Activated CD8-positive, alpha-beta memory T cell treated with anti-CD3 and anti-CD28 coated beads for 36 hours (primary cell): Measurements from ENCODE around the gene NRARP. TPM values are rescaled to one million over a fixed set of nuclear protein-coding genes. Genes with fewer than 3 reads are reported as not detected.

Experiments used
- CTCF ChIA-PET: fragments of 350-600 bp; sonication (Branson Sonifier 250); formaldehyde crosslinking; loops from one replicate; lab custom pipeline; 2021; ENCODE audit warnings: antibody characterized with exemption; lab: Charles Lee
- POLR2A ChIA-PET: fragments of 350-600 bp; sonication (Branson Sonifier 250); formaldehyde crosslinking; loops from one replicate; lab custom pipeline; 2021; ENCODE audit warnings: antibody characterized with exemption; lab: Charles Lee
- total RNA-seq, 2 experiments: library from RNA; stranded (reverse); gene quantifications; one replicate each; pipeline ENCODE4 v1.2.3, GENCODE V29; 2021

NRARP gene
- total RNA-seq, 2 experiments from 2014 or later = 3.0 to 3.4 TPM

GRCh38 chr9:137253717-137254623 is 48.1 kb downstream of the NRARP start:
- ChIA-PET POLR2A (interaction anchor here (0.5 to 4.4 kb wide), 6 partner anchors 12 to 65 kb away, joined by 3 to 60 read pairs (median 4); partner anchors contain the start of genes RNF208, TOR4A and TUBB4B), CTCF (interaction anchor here (0.9 to 1.8 kb wide), 5 partner anchors 13 to 225 kb away, joined by 3 to 16 read pairs (median 3); partner anchors contain the start of genes ABCA2 and TUBB4B)

GRCh38 chr9:137252555-137253506 is 49.2 kb downstream of the NRARP start:
- CTCF ChIA-PET = interaction anchor here (0.9 to 1.2 kb wide), 2 partner anchors 18 to 224 kb away, joined by 3 read pairs; partner anchors contain the start of gene ABCA2
- POLR2A ChIA-PET = interaction anchor here (1.4 to 4.4 kb wide), 2 partner anchors 11 to 31 kb away, joined by 4 to 60 read pairs; partner anchors contain the start of genes RNF208 and TUBB4B

GRCh38 chr9:137251490-137252268 is 50.4 kb downstream of the NRARP start:
- CTCF ChIA-PET = interaction anchor here (1.7 kb wide), 1 partner anchor 15 kb away, joined by 5 read pairs; no protein-coding TSS in a partner anchor
- POLR2A ChIA-PET = no interaction called here

GRCh38 chr9:137251194-137251461 is 50.9 kb downstream of the NRARP start, which contains the start of gene STPG3:
STPG3 (plus strand) TSS chr9:137251286; CDS start chr9:137251287, 1 bp downstream.
- POLR2A ChIA-PET = no interaction called here
- CTCF ChIA-PET = interaction anchor here (0.7 to 1.7 kb wide), 3 partner anchors 11 to 553 kb away, joined by 3 to 5 read pairs (median 4); partner anchors contain the start of gene TUBB4B

- CTCF ChIA-PET = interaction anchor here (0.7 to 1.7 kb wide), 3 partner anchors 10 to 552 kb away, joined by 3 to 5 read pairs (median 4); partner anchors contain the start of gene TUBB4B
- POLR2A ChIA-PET = no interaction called here
Observed at GRCh38 chr9:137250329-137251193, 51.5 kb downstream of the NRARP start.

Other genes with a start within 250 kb of the NRARP start
- not detected for gene ENTPD2, start 248.2 kb downstream of the NRARP start, total RNA-seq
- 10 to 100 TPM; 16.4 to 16.5 TPM for gene SAPCD2, start 231.7 kb downstream of the NRARP start, total RNA-seq
- 10 to 100 TPM; 27.2 to 29.6 TPM for gene UAP1L1, start 224.8 kb downstream of the NRARP start, total RNA-seq
- gene MAN1B1, start 215.3 kb downstream of the NRARP start, total RNA-seq = 10 to 100 TPM; 30.0 to 34.1 TPM
- 100 to 1,000 TPM; 323 to 333 TPM for gene DPP7, start 187.5 kb downstream of the NRARP start, total RNA-seq
- gene GRIN1, start 163.1 kb downstream of the NRARP start, total RNA-seq = under 1 TPM in 1 of 2 experiments, not detected in 1; 0.06 TPM
- not detected for gene LRRC26, start 132.2 kb downstream of the NRARP start, total RNA-seq
- not detected for gene TMEM210, start 130.2 kb downstream of the NRARP start, total RNA-seq
- 10 to 100 TPM; 49.1 to 51.8 TPM for gene ANAPC2, start 113.7 kb downstream of the NRARP start, total RNA-seq
- gene SSNA1, start 113.6 kb downstream of the NRARP start, total RNA-seq = 100 to 1,000 TPM; 103 TPM
- gene TPRN, start 101.5 kb downstream of the NRARP start, total RNA-seq = 10 to 100 TPM; 11.1 to 11.9 TPM
- gene TMEM203, start 96.6 kb downstream of the NRARP start, total RNA-seq = 10 to 100 TPM; 47.0 to 47.1 TPM
- gene NDOR1, start 96.6 kb downstream of the NRARP start, total RNA-seq = 10 to 100 TPM; 43.7 to 44.6 TPM
- gene RNF208, start 80.0 kb downstream of the NRARP start, total RNA-seq = 1 to 10 TPM; 3.0 to 4.1 TPM
- gene CYSRT1, start 77.1 kb downstream of the NRARP start, total RNA-seq = under 1 TPM in 1 of 2 experiments, not detected in 1; 0.23 TPM
- gene RNF224, start 74.8 kb downstream of the NRARP start, total RNA-seq = not detected
- gene SLC34A3, start 71.4 kb downstream of the NRARP start, total RNA-seq = not detected
- gene TUBB4B, start 61.0 kb downstream of the NRARP start, total RNA-seq = 100 to 1,000 TPM; 315 to 323 TPM
- not detected for gene STPG3, start 51.0 kb downstream of the NRARP start, total RNA-seq
- gene NELFB, start 46.9 kb downstream of the NRARP start, total RNA-seq = 10 to 100 TPM; 67.0 to 70.9 TPM
- 1 to 10 TPM; 4.8 TPM for gene TOR4A, start 24.5 kb downstream of the NRARP start, total RNA-seq
- gene EXD3, start 120.9 kb upstream of the NRARP start, total RNA-seq = 1 to 10 TPM; 3.4 to 3.7 TPM
- under 1 TPM; 0.40 to 0.67 TPM for gene NOXA1, start 121.1 kb upstream of the NRARP start, total RNA-seq
- not detected for gene ENTPD8, start 139.1 kb upstream of the NRARP start, total RNA-seq
- 10 to 100 TPM; 62.9 to 63.3 TPM for gene NSMF, start 157.1 kb upstream of the NRARP start, total RNA-seq
- gene PNPLA7, start 248.1 kb upstream of the NRARP start, total RNA-seq = 1 to 10 TPM; 2.6 to 3.4 TPM
- gene MRPL41, start 249.6 kb upstream of the NRARP start, total RNA-seq = 10 to 100 TPM; 61.0 to 64.7 TPM